Rectal smooth muscle tissue (tissue), 1 donor: ENCODE data around the gene ACVR1.

Source experiments
- H3K27ac ChIP-seq: one replicate; pipeline ENCODE4 v1.7.0; 2013; ENCODE audit warnings: low read depth, low read length, inconsistent platforms
- H3K27me3 ChIP-seq: one replicate; pipeline ENCODE4 v1.7.0; 2013; ENCODE audit warnings: low read length; ENCODE audit not compliant: control insufficient read depth, insufficient read depth
- H3K36me3 ChIP-seq: one replicate; pipeline ENCODE4 v1.7.0; 2013; ENCODE audit warnings: low read length; ENCODE audit not compliant: control insufficient read depth, insufficient read depth
- H3K4me1 ChIP-seq: one replicate; pipeline ENCODE4 v1.7.0; 2013; ENCODE audit warnings: low read length; ENCODE audit not compliant: control insufficient read depth, insufficient read depth
- H3K4me3 ChIP-seq: one replicate; pipeline ENCODE4 v1.7.0; 2013; ENCODE audit warnings: low read length
- H3K9ac ChIP-seq: one replicate; pipeline ENCODE4 v1.7.0; 2013; ENCODE audit warnings: low read length

Gene ACVR1

DNA sequence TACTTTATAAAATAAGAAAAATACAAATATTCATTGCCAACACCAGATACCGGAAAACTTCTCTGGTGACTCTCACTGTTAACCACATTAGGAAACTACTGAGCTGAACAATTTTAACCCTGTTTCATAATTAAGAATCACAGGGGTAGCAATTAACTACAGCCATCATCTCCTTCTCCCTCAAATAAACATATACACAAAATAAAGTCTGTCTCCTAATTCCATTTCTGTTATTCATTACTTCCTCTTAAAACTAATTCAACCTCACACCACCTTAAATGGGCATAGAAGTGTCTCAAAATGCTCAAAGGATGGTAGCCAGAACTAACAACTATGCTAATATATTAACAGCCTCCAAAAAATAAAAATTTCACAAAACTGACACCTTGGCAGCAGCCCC, 60.7 kb downstream of the ACVR1 start:
- Histone ChIP-seq H3K4me1 (no peaks in the 10 kb centered on the region), H3K27ac (no peak overlapping the region), H3K27me3 (no peaks in the 10 kb centered on the region), H3K4me3 (no peak overlapping the region), H3K9ac (no peak overlapping the region), H3K36me3 (peaks cover 5% of the 10 kb centered on the region)

DNA sequence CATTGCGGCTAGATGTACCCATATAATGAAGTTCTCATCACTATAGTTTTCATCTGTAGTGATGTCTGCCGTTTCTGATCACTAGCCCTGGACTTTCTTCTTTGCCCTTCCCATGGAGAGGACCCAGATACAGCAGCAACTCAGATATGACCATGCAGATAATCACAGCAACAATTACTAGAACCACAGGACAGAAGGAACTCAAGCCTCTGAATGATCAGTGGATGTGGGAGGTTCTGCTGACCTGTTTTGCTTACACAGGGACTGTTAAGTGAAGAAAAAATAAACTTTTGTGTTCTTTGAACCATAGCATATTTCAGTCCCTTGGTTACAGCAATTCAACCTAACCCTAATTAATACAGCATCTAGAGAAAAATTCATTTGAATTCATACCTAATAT, 62.7 kb downstream of the ACVR1 start:
- H3K27ac ChIP-seq: no peak overlapping the region
- no peak overlapping the region for H3K4me3 ChIP-seq
- H3K4me1 ChIP-seq: no peaks in the 10 kb centered on the region
- H3K9ac ChIP-seq: no peak overlapping the region
- peaks cover 5% of the 10 kb centered on the region for H3K36me3 ChIP-seq
- H3K27me3 ChIP-seq: no peaks in the 10 kb centered on the region

DNA sequence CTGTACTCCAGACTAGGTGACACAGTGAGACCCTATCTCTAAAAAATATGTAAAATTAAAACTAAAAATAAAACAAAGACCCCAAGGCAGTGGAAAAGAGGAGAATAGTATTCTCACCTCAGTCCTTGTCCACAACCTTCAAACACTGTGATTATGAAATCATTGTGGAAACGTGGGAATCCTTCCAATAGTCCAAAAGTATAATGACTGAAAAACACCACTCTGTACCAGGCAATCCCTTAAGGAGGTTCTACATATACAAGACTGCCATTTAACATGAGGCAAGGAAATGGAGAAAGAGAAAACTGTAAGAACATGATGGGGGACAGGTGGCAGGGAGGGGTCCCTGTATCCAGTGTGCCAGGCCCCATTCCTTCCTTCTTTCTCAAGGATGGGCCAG, 66.1 kb downstream of the ACVR1 start:
- Histone ChIP-seq H3K27me3 (no peaks in the 10 kb centered on the region), H3K36me3 (no peaks in the 10 kb centered on the region), H3K27ac (no peak overlapping the region), H3K4me3 (no peak overlapping the region), H3K9ac (no peak overlapping the region), H3K4me1 (no peaks in the 10 kb centered on the region)

DNA sequence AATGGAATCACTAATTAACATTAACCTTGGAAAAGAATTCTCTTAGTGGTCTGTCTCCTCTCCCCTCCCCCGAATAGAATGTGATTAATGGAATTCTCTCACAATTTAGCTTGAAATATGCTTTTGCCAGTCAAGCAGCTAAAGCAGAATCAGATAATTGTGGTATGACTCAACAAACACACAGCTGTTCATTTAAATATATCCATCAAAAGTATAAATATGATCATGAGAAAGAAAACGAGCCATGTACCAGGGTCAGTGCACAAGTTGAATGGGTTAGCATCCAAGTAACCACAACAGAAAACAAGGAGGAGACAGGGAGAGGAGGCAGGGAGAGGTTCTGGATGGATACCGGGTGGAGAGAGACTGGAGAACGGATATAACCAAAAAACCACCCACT, 66.9 kb downstream of the ACVR1 start:
- Histone ChIP-seq H3K4me3 (no peak overlapping the region), H3K9ac (no peak overlapping the region), H3K27me3 (no peaks in the 10 kb centered on the region), H3K36me3 (no peaks in the 10 kb centered on the region), H3K27ac (no peak overlapping the region), H3K4me1 (no peaks in the 10 kb centered on the region)

DNA sequence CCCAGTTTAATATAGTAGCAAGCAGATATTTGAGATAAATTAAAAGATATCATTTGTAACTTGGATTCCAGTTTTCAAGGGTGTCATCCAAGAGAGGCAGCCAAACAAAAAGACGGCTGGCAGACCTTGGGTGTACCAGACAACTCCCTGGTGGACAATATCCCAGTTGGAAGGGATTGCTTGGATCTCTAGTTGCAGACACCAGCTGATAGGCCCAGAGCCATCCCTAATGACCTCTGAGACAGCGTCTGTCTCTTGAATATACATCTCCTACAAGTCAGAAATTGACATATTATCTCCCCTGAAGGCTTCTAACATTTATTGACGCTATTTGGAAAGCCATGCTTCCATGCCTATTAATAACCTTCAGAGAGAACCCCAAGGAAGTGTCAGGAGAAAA, 67.7 kb downstream of the ACVR1 start:
- H3K27ac ChIP-seq: no peak overlapping the region

DNA sequence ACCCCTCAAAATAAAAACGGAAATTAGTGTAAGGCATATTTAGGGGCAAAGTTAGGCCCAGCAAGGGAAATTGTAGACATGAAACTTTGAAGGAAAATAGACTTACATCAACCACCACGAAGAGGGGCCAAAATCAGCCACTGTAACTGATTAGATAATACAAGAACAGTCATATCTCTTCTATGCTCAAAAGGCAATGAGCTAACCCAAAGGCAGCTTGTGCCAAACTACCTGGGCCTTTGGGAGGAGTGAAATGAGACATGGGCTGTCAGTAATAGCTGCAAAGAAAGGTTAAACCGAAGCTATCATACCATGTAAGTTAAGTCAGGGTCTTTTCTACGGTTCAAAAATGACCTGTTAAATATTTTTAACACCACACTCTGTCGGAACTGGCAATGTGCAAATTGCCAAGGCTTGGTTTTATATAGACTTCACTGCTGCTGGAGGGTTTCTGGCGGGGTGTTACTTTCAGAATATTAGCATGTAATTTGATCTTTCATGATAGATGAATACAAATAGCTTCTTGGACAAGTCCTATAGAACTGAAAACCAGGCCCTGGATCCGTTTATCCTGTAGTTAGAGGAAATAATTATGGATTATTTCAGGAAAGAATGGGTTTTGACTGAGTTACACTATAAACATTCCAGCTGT, 69.6 kb downstream of the ACVR1 start:
- Histone ChIP-seq H3K27ac (no peak overlapping the region), H3K9ac (no peak overlapping the region), H3K27me3 (no peaks in the 10 kb centered on the region), H3K36me3 (no peaks in the 10 kb centered on the region), H3K4me3 (no peak overlapping the region), H3K4me1 (no peaks in the 10 kb centered on the region)

More for the DNA sequence above, 67.7 kb downstream of the ACVR1 start:
- H3K4me3 ChIP-seq: no peak overlapping the region
- no peaks in the 10 kb centered on the region for H3K27me3 ChIP-seq
- H3K36me3 ChIP-seq: no peaks in the 10 kb centered on the region
- no peak overlapping the region for H3K9ac ChIP-seq
- no peaks in the 10 kb centered on the region for H3K4me1 ChIP-seq

DNA sequence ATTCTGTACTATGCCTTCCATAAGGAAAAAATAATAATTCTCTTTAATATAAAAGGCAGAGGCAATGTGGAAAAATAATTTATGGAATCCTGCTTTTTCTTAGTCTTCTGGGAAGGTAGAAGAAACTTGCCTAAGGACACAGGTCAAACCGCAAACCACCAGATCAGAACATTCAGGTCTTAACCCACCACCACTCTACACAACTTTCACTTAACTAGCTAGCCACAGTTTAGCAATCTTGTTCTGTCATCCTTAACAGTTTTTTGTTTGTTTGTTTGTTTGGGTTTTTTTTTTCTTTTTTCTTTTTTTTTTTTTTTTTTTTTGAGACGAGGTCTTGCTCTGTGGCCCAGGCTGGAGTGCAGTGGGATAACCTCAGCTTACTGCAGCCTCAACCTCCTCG, 70.6 kb downstream of the ACVR1 start:
- no peak overlapping the region for H3K27ac ChIP-seq
- no peak overlapping the region for H3K9ac ChIP-seq
- no peaks in the 10 kb centered on the region for H3K27me3 ChIP-seq
- no peaks in the 10 kb centered on the region for H3K4me1 ChIP-seq
- H3K4me3 ChIP-seq: no peak overlapping the region
- H3K36me3 ChIP-seq: no peaks in the 10 kb centered on the region

DNA sequence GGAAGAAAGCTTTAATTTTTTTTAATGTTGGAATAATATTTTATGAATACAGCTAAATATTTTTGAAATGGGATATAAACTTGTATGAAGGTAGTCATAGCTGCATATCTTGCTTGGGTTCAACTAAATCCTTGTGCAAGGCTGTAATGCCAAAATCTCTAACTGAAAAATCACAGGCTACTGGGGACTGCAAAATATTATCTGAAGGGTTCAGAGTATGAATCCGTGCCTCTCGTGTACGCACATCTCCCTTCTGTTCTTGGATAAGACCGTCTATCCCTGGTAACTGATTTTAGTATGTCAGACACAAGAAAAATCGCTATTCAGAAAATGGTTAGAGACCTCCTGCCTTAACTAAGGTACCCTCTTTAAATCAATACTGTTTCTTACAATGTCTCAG, 71.8 kb downstream of the ACVR1 start:
- Histone ChIP-seq H3K27ac (no peak overlapping the region), H3K9ac (no peak overlapping the region), H3K27me3 (no peaks in the 10 kb centered on the region), H3K36me3 (no peaks in the 10 kb centered on the region), H3K4me3 (no peak overlapping the region), H3K4me1 (no peaks in the 10 kb centered on the region)

DNA sequence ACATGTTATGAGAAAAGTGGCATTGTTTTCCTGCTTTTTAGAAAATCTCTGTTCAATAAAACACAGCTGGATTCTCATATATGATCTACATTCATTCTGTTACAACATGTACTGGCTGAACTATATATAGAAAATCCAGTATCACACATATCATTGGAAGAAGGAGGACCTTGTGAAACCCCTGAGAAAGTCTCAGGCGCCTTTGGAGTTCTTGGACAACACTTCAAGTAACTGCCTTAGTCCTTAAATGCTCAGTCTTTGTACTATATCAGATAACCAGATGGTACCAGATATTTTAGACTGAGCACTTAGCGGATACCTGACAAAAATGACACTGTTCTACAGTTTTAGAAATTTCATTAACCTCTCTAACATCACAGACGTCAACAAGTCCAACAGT, 72.2 kb downstream of the ACVR1 start:
- H3K4me1 ChIP-seq: no peaks in the 10 kb centered on the region
- no peak overlapping the region for H3K9ac ChIP-seq
- H3K36me3 ChIP-seq: no peaks in the 10 kb centered on the region
- H3K27ac ChIP-seq: no peak overlapping the region
- no peaks in the 10 kb centered on the region for H3K27me3 ChIP-seq
- no peak overlapping the region for H3K4me3 ChIP-seq

DNA sequence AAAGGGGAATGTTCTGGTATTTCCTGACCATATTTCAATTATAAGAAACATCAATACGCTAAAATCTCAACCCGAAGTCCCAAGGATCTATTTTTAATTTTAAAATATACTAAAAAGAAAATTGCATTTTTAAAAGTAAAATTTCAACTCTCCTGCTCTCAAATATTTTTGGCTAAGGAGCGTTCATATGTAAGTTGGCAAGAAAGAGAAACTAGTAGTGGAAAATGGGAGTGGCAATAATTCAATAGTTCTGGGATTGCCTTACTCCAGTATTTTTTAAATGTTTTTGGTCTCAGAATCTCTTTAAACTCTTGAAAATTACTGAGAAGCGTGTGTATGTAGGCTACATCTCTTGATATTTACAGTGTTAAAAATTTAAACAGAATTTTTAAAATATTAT, 72.7 kb downstream of the ACVR1 start:
- no peaks in the 10 kb centered on the region for H3K36me3 ChIP-seq
- no peak overlapping the region for H3K9ac ChIP-seq
- no peak overlapping the region for H3K4me3 ChIP-seq
- no peaks in the 10 kb centered on the region for H3K4me1 ChIP-seq
- H3K27ac ChIP-seq: no peak overlapping the region
- no peaks in the 10 kb centered on the region for H3K27me3 ChIP-seq

DNA sequence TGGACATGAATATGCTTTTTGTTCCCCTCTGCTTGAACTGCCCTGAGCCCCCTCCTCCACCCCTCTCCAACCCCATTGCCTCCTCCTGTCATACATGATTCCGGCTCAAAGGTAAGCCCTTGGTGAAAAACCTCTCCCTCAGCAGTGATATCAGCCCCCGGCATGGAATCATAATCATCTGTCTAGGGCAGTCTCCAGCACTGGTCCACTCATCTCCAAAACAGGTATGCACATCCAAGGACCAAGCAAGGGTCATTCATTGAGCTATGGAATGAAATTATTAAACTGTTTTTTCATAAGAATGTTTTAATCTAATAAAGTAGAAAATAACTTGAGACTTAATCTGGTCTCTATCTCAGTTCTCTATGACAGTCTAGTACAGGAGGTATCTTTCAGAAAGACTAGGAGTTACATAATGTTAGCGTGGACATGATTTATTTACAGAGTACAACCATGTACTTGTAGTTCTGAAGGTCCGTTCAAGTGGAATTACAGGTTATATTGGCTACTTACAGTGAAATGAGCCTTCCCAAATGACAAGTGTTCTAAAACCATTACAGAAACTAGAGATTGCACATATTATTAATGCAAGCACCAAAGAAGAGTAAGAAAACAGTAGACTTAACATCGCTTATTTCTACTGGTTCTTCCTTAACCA, 75.2 kb downstream of the ACVR1 start:
- H3K27ac ChIP-seq: no peak overlapping the region
- no peaks in the 10 kb centered on the region for H3K4me1 ChIP-seq

DNA sequence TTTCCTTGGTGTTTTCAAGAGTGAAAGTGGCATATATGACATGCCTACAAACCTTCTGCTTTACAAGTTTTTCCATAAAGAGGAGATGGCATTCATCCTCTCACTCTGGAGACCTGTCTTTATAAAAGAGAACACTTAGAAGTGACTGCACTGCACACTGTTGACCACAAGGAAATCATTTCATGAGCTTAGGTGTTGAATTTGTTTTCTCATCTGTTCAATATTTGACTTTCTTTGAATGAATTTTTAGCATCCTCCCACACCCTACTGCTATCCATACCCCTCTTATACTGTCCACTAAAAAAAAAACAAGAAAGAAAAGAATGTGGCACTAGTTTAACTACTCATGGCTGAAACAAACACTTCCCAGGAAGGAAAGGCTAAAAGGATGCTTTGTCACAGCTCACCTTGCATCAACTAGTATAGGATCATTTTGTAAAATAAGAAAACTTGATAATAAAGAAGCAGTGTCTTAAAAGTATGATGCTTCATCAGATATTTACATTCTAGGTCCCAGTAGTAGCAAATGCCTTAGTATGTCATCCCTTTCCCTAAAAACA, 83.0 kb downstream of the ACVR1 start:
- H3K27ac ChIP-seq: no peak overlapping the region
- H3K9ac ChIP-seq: no peak overlapping the region
- no peaks in the 10 kb centered on the region for H3K27me3 ChIP-seq
- no peak overlapping the region for H3K4me3 ChIP-seq
- H3K4me1 ChIP-seq: peaks cover 20% of the 10 kb centered on the region
- peaks cover 2% of the 10 kb centered on the region for H3K36me3 ChIP-seq

More for the DNA sequence above, 75.2 kb downstream of the ACVR1 start:
- no peaks in the 10 kb centered on the region for H3K36me3 ChIP-seq
- no peaks in the 10 kb centered on the region for H3K27me3 ChIP-seq
- H3K4me3 ChIP-seq: no peak overlapping the region
- H3K9ac ChIP-seq: no peak overlapping the region
